GM12872 (cell line): ENCODE measurements around the gene GPC5.

Source experiments
- CTCF ChIP-seq: IDR thresholded peaks from 3 replicates; pipeline ENCODE4 v1.5.1; 2011; ENCODE audit warnings: low read depth, mild to moderate bottlenecking, low read length, moderate library complexity; ENCODE audit not compliant: insufficient read depth

Gene GPC5

GRCh38 chr13:91785431-91786119 is 387.2 kb downstream of the GPC5 start:
- no peak for TF ChIP-seq CTCF

GRCh38 chr13:91792054-91792453 is 393.6 kb downstream of the GPC5 start:
- TF ChIP-seq CTCF = no peak

GRCh38 chr13:91797567-91797966 is 399.1 kb downstream of the GPC5 start:
- no peak for TF ChIP-seq CTCF

GRCh38 chr13:91802957-91803356 is 404.5 kb downstream of the GPC5 start:
- no peak for TF ChIP-seq CTCF

GRCh38 chr13:91804724-91805123 is 406.3 kb downstream of the GPC5 start:
- TF ChIP-seq CTCF = no peak

GRCh38 chr13:91805605-91806004 is 407.2 kb downstream of the GPC5 start:
- TF ChIP-seq CTCF = no peak

GRCh38 chr13:91809161-91809560 is 410.7 kb downstream of the GPC5 start:
- TF ChIP-seq CTCF = no peak
